EL (cell line): ENCODE results near the gene MYBL2.
"Not testable (repeated sequence)": the region's sequence is repeated elsewhere in the genome, so short reads cannot be mapped to it uniquely, and the experiment has no call there.

ENCODE experiments used
- DNase-seq: peaks from one replicate; pipeline ENCODE4 v3.0.0-alpha.2; 2016

MYBL2 gene

DNA sequence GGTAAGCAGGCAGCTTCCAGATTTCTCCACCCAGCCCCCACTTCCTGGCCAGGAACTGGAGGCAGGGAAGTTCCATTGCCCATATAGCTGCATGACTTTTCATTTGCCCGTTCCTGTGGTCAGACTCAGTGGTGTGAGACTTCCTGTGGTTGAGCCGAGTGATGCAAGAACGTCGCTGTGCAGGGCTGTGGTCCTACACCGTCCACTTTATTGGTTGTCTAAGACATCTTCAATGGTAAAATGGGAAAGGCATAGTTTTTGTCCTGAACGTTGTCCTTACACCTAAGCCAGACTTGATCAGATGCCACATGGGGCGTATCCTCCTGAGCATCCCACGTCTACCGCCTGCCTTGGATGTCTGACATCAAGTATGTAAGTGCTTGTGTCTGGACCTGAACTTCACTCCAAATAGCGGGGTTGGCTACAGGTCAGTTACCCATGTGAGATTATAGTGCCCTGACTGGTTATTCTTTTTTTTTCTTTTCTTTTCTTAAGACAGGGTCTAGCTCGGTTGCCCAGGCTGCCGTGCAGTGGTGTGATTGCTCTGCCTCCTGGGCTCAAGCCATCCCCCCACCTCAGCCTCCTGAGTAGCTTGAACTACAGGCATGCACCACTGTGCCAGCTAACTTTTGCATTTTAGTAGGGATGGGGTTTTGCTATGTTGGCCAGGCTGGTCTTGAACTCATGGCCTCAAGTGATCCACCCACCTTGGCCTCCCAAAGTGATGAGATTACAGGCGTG is 85.8 kb downstream of the MYBL2 start:
- DNase-seq = peak; percentile 96

DNA sequence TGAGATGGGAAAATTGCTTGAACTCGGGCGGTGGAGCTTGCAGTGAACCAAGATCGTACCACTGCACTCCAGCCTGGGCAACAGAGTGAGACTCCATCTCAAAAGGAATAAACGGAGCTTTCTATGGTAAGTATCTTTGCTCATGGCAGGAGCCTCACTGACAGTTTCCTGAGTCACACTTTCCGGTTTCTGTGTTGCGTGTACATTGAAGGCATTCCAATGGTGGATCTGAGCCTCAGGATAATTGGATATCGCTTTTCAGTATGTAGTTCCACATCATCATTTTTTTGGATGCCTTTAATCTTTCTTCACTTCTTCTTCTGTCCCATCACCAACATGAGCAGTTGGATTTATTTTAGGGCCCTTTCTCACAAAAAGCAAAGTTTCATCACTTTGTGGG is 88.5 kb downstream of the MYBL2 start:
- peak; percentile 77 for DNase-seq

DNA sequence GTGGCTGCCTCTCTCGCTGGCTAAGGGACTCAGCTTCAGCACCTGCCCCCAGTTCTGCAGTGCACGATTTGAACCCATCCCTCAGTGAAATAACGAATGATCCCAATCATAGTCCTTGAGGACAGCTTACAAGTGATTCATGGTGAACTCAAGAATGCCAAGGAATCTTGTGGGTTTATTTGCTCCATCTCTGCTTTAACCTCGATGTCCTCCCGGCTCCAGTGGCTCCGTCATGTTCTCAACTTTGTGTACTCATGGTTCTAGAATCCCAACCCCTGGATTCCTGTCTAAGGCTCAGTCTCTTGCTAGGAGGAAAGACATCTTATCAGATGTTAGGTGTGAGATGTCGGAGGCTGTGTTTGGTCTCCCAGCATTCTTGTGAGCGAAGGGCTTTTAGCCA is 88.9 kb downstream of the MYBL2 start:
- DNase-seq = peak; percentile 85

DNA sequence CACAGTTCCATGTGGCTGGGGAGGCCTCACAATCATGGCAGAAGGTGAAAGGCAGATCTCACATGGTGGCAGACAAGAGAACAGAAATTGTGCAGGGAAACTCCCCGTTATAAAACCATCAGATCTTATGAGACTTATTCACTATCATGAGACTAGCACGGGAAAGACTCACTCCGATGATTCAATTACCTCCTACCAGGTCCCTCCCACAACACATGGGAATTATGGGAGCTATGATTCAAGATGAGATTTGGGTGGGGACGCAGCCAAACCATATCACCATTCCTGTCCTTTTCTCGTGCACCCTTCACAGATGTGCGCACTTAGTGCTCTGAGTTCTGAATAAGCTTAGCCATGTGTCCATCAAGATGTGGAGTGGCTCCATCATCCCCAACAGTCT is 91.0 kb downstream of the MYBL2 start:
- DNase-seq = not testable (repeated sequence)

DNA sequence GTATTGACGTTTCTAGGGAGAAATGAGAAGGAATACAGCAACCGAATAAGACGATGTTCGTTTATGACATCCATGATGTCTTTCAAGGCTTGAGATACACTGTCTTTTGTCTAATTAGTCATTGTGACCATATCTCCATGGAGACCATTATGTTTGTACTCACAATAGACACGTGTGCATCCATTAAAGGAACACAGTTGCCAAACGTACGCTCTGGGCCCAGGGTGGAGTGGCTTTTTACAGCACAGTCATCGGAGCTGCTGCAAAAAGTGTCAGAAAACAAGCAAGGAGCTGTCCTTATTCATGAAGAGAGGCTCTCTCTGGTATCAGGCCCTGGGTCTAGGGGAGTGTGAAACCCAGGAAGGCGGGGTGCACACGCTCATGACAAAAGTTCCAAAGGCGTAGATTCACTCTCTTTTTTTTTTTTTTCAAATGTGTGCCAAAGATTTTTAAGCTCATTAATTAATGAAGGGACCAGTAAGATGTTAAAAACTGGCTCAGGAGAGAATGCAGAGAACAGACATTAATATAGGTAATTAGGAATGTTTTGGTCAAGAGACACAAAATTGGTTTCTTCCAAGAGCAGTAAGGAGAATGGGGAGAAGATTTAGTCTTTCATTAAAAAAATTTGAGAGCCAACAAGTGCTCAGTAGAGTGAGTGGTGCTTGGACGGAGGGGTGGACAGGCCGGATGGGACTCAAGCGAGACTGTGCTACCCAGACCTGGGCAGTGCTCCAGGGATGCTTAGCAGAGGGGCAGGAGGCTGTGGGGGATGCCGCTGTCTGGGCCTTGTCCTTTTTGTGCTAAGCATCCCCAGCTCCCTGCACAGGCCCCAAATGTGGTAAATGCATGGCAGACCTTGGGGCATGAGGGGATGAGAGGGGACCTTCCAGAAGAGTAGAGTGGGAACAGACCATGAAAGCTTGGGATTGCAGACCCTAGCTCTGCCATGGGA is 94.7 kb downstream of the MYBL2 start:
- DNase-seq = no peak

DNA sequence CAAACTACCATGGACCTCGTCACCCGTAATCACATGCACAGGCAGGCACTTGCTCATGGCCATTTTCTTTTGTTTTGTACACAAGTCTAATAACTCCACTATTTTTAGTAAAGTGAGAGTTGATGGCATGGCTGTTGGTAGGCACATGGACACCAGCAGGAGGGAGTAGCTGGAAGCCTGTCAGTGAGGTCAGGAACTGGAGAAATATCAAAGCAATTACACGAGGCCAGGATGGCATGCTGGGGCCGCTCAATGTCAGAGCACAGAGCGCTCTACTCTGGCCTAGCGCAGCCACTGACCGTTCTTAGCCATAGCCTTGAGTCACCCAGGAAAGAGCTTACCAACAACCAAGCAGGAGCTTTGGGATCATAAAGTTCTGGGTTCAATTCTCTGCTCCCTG is 96.0 kb downstream of the MYBL2 start:
- DNase-seq = no peak

DNA sequence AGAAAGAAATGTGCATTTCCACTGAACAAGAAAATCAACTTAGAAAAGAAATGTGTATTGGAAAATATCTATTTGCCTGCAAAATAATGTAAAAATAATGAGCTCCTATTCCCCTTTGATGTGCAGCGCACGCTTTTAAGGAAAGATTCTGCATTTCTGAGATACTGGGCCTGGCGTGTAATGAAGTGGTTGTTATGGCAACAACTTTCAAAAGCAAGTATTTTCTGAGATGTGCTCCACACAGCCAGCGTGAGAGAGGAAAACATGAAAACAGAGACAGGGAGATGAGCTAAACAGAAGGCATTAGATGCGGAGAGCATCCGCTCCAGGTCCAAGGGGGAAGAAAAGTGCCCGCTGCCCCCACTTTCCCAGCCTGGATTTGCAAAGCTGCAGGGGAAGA is 99.0 kb downstream of the MYBL2 start:
- no peak for DNase-seq
